Measurements from ENCODE around the gene PLCL2.

The PLCL2 gene

GRCh38 chr3:16884748-16885592 lies at the start of gene PLCL2:
Gene PLCL2, plus strand, starts transcription at chr3:16884955. Its CDS starts 85 bp downstream, at chr3:16885040.
- H3K27ac ChIP-seq: peak within 1 kb of the TSS; percentile 33
- no peak for TF ChIP-seq CTCF (IDR thresholded peaks at IDR 0.05; ENCODE audit: low read depth, low read length, missing control alignments)
- H3K27me3 ChIP-seq (replicated peaks): no peaks in the 10 kb centered on the region
- no peak for DNase-seq
- H3K4me3 ChIP-seq (ENCODE audit: low read depth, low read length): peak within 1 kb of the TSS; percentile 66
- no peaks in the 10 kb centered on the region for H3K36me3 ChIP-seq (replicated peaks)
- in situ Hi-C loops (cut with HindIII; ENCODE audit: low pct_ligation_motif_present, low sequenced_read_pairs): no loop called here

- in situ Hi-C loops (cut with HindIII; ENCODE audit: low pct_ligation_motif_present, low sequenced_read_pairs): no loop called here
Measured at GRCh38 chr3:16836505-16837237, 48.1 kb upstream of the PLCL2 start.

GRCh38 chr3:16837602-16838001 lies 47.2 kb upstream of the PLCL2 start:
- in situ Hi-C loops (cut with HindIII; ENCODE audit: low pct_ligation_motif_present, low sequenced_read_pairs): no loop called here
- TF ChIP-seq CTCF (IDR thresholded peaks at IDR 0.05; ENCODE audit: low read depth, low read length, missing control alignments): no peak
- Histone ChIP-seq H3K27me3 (replicated peaks) (no peaks in the 10 kb centered on the region), H3K27ac (no peak overlapping the region), H3K36me3 (replicated peaks) (no peaks in the 10 kb centered on the region), H3K4me3 (ENCODE audit: low read depth, low read length) (no peak overlapping the region)
- DNase-seq: no peak

More at GRCh38 chr3:16836505-16837237, 48.1 kb upstream of the PLCL2 start:
- Histone ChIP-seq H3K4me3 (ENCODE audit: low read depth, low read length) (no peak overlapping the region), H3K36me3 (replicated peaks) (no peaks in the 10 kb centered on the region), H3K27ac (no peak overlapping the region), H3K27me3 (replicated peaks) (no peaks in the 10 kb centered on the region)
- no peak for TF ChIP-seq CTCF (IDR thresholded peaks at IDR 0.05; ENCODE audit: low read depth, low read length, missing control alignments)
- DNase-seq: no peak

- no peak overlapping the region for H3K27ac ChIP-seq
- no peaks in the 10 kb centered on the region for H3K36me3 ChIP-seq (replicated peaks)
- DNase-seq: no peak
- in situ Hi-C loops (cut with HindIII; ENCODE audit: low pct_ligation_motif_present, low sequenced_read_pairs): no loop called here
- no peak overlapping the region for H3K4me3 ChIP-seq (ENCODE audit: low read depth, low read length)
- no peaks in the 10 kb centered on the region for H3K27me3 ChIP-seq (replicated peaks)
- TF ChIP-seq CTCF (IDR thresholded peaks at IDR 0.05; ENCODE audit: low read depth, low read length, missing control alignments): no peak
Measured at GRCh38 chr3:16838561-16838960, 46.2 kb upstream of the PLCL2 start.

GRCh38 chr3:16839271-16840100 lies 45.3 kb upstream of the PLCL2 start:
- Histone ChIP-seq H3K27ac (no peak overlapping the region), H3K4me3 (ENCODE audit: low read depth, low read length) (no peak overlapping the region), H3K36me3 (replicated peaks) (no peaks in the 10 kb centered on the region), H3K27me3 (replicated peaks) (no peaks in the 10 kb centered on the region)
- no peak for TF ChIP-seq CTCF (IDR thresholded peaks at IDR 0.05; ENCODE audit: low read depth, low read length, missing control alignments)
- in situ Hi-C loops (cut with HindIII; ENCODE audit: low pct_ligation_motif_present, low sequenced_read_pairs): no loop called here
- no peak for DNase-seq

All from brain microvascular endothelial cell (primary cell).